HEK293 (cell line): ENCODE results near the gene APOL2.
"Not testable (repeated sequence)": the region's sequence is repeated elsewhere in the genome, so short reads cannot be mapped to it uniquely, and the experiment has no call there.

Experiments used
- CTCF ChIA-PET: fragments of 350-600 bp; formaldehyde crosslinking; extraction: SDS; loops from one replicate; lab custom pipeline; 2021; ENCODE audit warnings: antibody characterized with exemption; lab: Yijun Ruan, JAX
- POLR2A ChIA-PET: fragments of 300-600 bp; formaldehyde crosslinking; extraction: SDS; loops from one replicate; lab custom pipeline; 2020; ENCODE audit warnings: antibody characterized with exemption, inconsistent platforms; lab: Yijun Ruan, JAX
- H3K27ac ChIP-seq: fragments of 200-500 bp; sonication (Bioruptor generic); 2 replicates; pipeline ENCODE4 v1.5.1; 2014; ENCODE audit warnings: low read depth, low read length, control low read depth, inconsistent platforms; ENCODE audit errors: extremely low read depth
- H3K36me3 ChIP-seq, 2 experiments: fragments of 200-500 bp in 1 of 2; sonication (Bioruptor generic) in 1 of 2; 1 replicate in 1 of 2; 2 replicates in 1 of 2; pipeline ENCODE4 v1.5.1; 2014 to 2017; ENCODE audit warnings: inconsistent platforms in 2 of 2, low read length in 2 of 2; ENCODE audit not compliant: control insufficient read depth in 2 of 2, insufficient read depth in 1 of 2
- H3K4me1 ChIP-seq: fragments of 200-500 bp; sonication (Bioruptor generic); 2 replicates; pipeline ENCODE4 v1.5.1; 2014; ENCODE audit warnings: mild to moderate bottlenecking, low read length, inconsistent platforms; ENCODE audit not compliant: control insufficient read depth, insufficient read depth
- H3K4me3 ChIP-seq: 2 replicates; pipeline ENCODE4 v1.5.1; 2011; ENCODE audit warnings: low read depth, mild to moderate bottlenecking, control low read depth, low read length, moderate library complexity
- H3K9me3 ChIP-seq: fragments of 200-500 bp; sonication (Bioruptor generic); 2 replicates; pipeline ENCODE4 v1.5.1; 2014; ENCODE audit warnings: low read depth, low read length, inconsistent platforms; ENCODE audit not compliant: control insufficient read depth, insufficient read depth
- GLI4 ChIP-seq: fragments of 450-650 bp; formaldehyde crosslinking; IDR thresholded peaks from 2 replicates; pipeline ENCODE4 v1.5.1; 2016; ENCODE audit warnings: missing biosample characterization, missing genetic modification characterization
- HOXA7 ChIP-seq: sonication (generic); formaldehyde crosslinking; IDR thresholded peaks from 2 replicates; pipeline ENCODE4 v1.8.1; 2022; ENCODE audit warnings: missing genetic modification reagents, borderline replicate concordance
- KLF10 ChIP-seq: fragments of 450-650 bp; IDR thresholded peaks from 2 replicates; pipeline ENCODE4 v1.5.1; 2018; ENCODE audit warnings: missing biosample characterization, mild to moderate bottlenecking, missing genetic modification characterization
- KLF16 ChIP-seq: fragments of 450-650 bp; formaldehyde crosslinking; IDR thresholded peaks from 2 replicates; pipeline ENCODE4 v1.5.1; 2017; ENCODE audit warnings: missing biosample characterization, missing genetic modification characterization
- PRDM1 ChIP-seq: fragments of 450-650 bp; formaldehyde crosslinking; IDR thresholded peaks from 2 replicates; pipeline ENCODE4; 2016; ENCODE audit warnings: missing biosample characterization, missing genetic modification characterization
- SETDB1 ChIP-seq: IDR thresholded peaks from one replicate; pipeline ENCODE4 v1.6.1; 2017; ENCODE audit warnings: mild to moderate bottlenecking, low read length, moderate library complexity, mixed read lengths; ENCODE audit not compliant: insufficient read length
- SP3 ChIP-seq: fragments of 450-650 bp; formaldehyde crosslinking; IDR thresholded peaks from 2 replicates; pipeline ENCODE4 v1.5.1; 2016; ENCODE audit warnings: missing biosample characterization, missing genetic modification characterization
- YY2 ChIP-seq: fragments of 450-650 bp; formaldehyde crosslinking; IDR thresholded peaks from 2 replicates; pipeline ENCODE4 v1.5.1; 2016; ENCODE audit warnings: missing biosample characterization, missing genetic modification characterization
- ZNF133 ChIP-seq: fragments of 450-650 bp; formaldehyde crosslinking; IDR thresholded peaks from 2 replicates; pipeline ENCODE4 v1.5.1; 2016; ENCODE audit warnings: missing biosample characterization, missing genetic modification characterization
- ZNF174 ChIP-seq: fragments of 450-650 bp; formaldehyde crosslinking; IDR thresholded peaks from 2 replicates; pipeline ENCODE4 v1.5.0; 2017; ENCODE audit warnings: missing biosample characterization, mild to moderate bottlenecking, missing genetic modification characterization
- ZNF175 ChIP-seq: fragments of 450-650 bp; formaldehyde crosslinking; IDR thresholded peaks from 2 replicates; pipeline ENCODE4 v1.5.1; 2016; ENCODE audit warnings: missing biosample characterization, missing genetic modification characterization
- ZNF391 ChIP-seq: fragments of 450-650 bp; formaldehyde crosslinking; IDR thresholded peaks from 2 replicates; pipeline ENCODE4 v1.5.1; 2016; ENCODE audit warnings: low read depth, missing biosample characterization, missing genetic modification characterization, borderline replicate concordance
- ZNF529 ChIP-seq: fragments of 450-650 bp; formaldehyde crosslinking; IDR thresholded peaks from 2 replicates; pipeline ENCODE4 v1.5.1; 2017; ENCODE audit warnings: missing genetic modification characterization, missing biosample characterization; ENCODE audit not compliant: insufficient replicate concordance
- ZNF530 ChIP-seq: fragments of 450-650 bp; formaldehyde crosslinking; IDR thresholded peaks from 2 replicates; pipeline ENCODE4 v1.5.1; 2016; ENCODE audit warnings: low read depth, missing biosample characterization, missing genetic modification characterization
- ZNF660 ChIP-seq: fragments of 450-650 bp; IDR thresholded peaks from 2 replicates; pipeline ENCODE4 v1.5.1; 2018; ENCODE audit warnings: missing biosample characterization, mild to moderate bottlenecking, missing genetic modification characterization
- ZNF768 ChIP-seq: fragments of 450-650 bp; formaldehyde crosslinking; IDR thresholded peaks from 2 replicates; pipeline ENCODE4 v1.5.1; 2018; ENCODE audit warnings: missing biosample characterization, mild to moderate bottlenecking, missing genetic modification characterization
- ZNF837 ChIP-seq: fragments of 450-650 bp; formaldehyde crosslinking; IDR thresholded peaks from 2 replicates; pipeline ENCODE4 v1.5.1; 2016; ENCODE audit warnings: missing biosample characterization, missing genetic modification characterization
- TF ChIP-seq, protein P1 (sequence below): fragments of 450-650 bp; formaldehyde crosslinking; IDR thresholded peaks from 2 replicates; pipeline ENCODE4 v1.5.1; 2016; ENCODE audit warnings: missing biosample characterization, missing genetic modification characterization
- TF ChIP-seq, protein P2 (sequence below): fragments of 450-650 bp; formaldehyde crosslinking; IDR thresholded peaks from 2 replicates; pipeline ENCODE4 v1.5.1; 2017; ENCODE audit warnings: missing biosample characterization, missing genetic modification characterization
- TF ChIP-seq, protein P3 (sequence below): fragments of 450-650 bp; formaldehyde crosslinking; IDR thresholded peaks from 2 replicates; pipeline ENCODE4 v1.5.1; 2016; ENCODE audit warnings: missing biosample characterization, missing genetic modification characterization, borderline replicate concordance
- TF ChIP-seq, protein P4 (sequence below): fragments of 450-650 bp; formaldehyde crosslinking; IDR thresholded peaks from 2 replicates; pipeline ENCODE4 v1.5.1; 2016; ENCODE audit warnings: missing biosample characterization, missing genetic modification characterization

The APOL2 gene

DNA sequence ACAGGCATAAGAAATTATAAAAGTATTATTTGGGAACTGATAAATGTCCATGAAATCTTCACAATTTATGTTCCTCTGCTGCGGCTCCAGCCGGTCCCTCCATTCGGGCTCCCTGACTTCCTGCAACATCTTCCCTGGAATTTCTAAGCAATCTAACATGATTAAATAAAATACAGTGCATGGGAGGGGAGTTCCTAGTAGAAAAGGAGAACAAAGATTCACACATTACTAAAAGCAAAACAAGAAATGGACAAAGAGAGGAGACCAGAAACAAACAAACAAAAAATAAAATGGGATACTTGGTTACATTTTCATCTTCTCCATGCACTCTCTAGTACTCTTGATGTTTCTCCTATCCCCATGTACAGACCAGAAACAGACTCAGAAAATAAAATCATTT is 29.1 kb downstream of the APOL2 start:
- H3K27ac ChIP-seq, result no peak overlapping the region
- CTCF ChIA-PET, result no interaction called here
- no peaks in the 10 kb centered on the region for H3K36me3 ChIP-seq
- TF ChIP-seq HOXA7 (CRISPR knock-in tag), result no peak
- TF ChIP-seq ZNF660 (tag by site-specific recombination), result no peak
- TF ChIP-seq ZNF133 (tag by site-specific recombination), result no peak
- TF ChIP-seq, protein P1, sequence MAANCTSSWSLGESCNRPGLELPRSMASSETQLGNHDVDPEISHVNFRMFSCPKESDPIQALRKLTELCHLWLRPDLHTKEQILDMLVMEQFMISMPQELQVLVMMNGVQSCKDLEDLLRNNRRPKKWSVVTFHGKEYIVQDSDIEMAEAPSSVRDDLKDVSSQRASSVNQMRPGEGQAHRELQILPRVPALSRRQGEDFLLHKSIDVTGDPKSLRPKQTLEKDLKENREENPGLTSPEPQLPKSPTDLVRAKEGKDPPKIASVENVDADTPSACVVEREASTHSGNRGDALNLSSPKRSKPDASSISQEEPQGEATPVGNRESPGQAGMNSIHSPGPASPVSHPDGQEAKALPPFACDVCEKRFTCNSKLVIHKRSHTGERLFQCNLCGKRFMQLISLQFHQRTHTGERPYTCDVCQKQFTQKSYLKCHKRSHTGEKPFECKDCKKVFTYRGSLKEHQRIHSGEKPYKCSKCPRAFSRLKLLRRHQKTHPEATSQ (tag by site-specific recombination), result no peak
- TF ChIP-seq YY2 (tag by site-specific recombination), result no peak
- no peak for TF ChIP-seq GLI4
- TF ChIP-seq KLF10 (tag by site-specific recombination), result no peak
- no peak for TF ChIP-seq ZNF391
- TF ChIP-seq, protein P2, sequence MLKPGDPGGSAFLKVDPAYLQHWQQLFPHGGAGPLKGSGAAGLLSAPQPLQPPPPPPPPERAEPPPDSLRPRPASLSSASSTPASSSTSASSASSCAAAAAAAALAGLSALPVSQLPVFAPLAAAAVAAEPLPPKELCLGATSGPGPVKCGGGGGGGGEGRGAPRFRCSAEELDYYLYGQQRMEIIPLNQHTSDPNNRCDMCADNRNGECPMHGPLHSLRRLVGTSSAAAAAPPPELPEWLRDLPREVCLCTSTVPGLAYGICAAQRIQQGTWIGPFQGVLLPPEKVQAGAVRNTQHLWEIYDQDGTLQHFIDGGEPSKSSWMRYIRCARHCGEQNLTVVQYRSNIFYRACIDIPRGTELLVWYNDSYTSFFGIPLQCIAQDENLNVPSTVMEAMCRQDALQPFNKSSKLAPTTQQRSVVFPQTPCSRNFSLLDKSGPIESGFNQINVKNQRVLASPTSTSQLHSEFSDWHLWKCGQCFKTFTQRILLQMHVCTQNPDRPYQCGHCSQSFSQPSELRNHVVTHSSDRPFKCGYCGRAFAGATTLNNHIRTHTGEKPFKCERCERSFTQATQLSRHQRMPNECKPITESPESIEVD (tag by site-specific recombination), result no peak
- no peak for TF ChIP-seq ZNF530 (tag by site-specific recombination)
- POLR2A ChIA-PET, result no interaction called here
- no peaks in the 10 kb centered on the region for H3K9me3 ChIP-seq
- no peak overlapping the region for H3K4me3 ChIP-seq
- H3K4me1 ChIP-seq, result no peaks in the 10 kb centered on the region

DNA sequence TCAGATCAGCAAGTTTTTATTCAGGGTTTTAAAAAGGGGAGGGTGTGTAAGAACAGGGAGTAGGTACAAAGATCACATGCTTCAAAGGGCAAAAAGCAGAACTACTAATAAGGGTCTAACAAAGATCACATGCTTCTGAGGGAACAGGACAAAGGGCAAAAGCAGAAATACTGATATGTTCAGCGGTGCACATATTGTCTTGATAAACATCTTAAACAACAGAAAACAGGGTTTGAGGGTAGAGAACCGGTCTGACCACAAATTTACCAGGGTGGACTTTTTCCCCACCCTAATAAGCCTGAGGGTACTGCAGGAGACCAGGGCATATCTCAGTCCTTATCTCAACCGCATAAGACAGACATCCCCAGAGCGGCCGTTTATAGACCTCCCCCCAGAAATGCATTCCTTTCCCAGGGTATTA is 29.8 kb downstream of the APOL2 start:
- H3K36me3 ChIP-seq, H3K4me3 ChIP-seq, POLR2A ChIA-PET, H3K4me1 ChIP-seq: not testable (repeated sequence)
- CTCF ChIA-PET, result interaction anchor here (0.8 to 1.3 kb wide), 2 partner anchors 15 to 243 kb away, joined by 3 to 4 read pairs; no protein-coding TSS in a partner anchor
- TF ChIP-seq SETDB1 (peak; percentile 71), ZNF529 (tag by site-specific recombination) (peak; percentile 52)
- TF ChIP-seq, all 188 proteins: peak for 2; not testable (repeated sequence) for 186
- H3K9me3 ChIP-seq, H3K27ac ChIP-seq: not testable (repeated sequence)

DNA sequence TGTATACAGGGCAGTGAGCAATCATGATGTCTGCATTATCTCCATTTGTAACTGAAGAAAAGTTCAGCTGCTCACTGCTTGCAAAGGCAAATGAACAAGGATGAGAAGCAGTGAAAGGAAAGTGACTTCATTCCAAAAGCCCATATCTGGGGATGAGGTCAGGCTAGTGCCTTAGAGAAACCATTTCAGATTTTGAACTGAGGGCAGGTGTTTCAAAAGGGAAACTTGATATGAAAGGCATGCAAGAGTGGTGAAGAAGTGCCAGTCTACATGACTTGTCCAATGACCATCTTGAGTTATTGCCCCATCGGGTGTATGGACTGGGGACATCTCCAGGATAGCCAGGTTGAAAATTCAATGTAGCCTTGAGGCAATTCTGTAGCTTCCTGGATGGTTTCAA is 30.4 kb downstream of the APOL2 start:
- Histone ChIP-seq H3K36me3 (no peaks in the 10 kb centered on the region), H3K9me3 (no peaks in the 10 kb centered on the region), H3K27ac (no peak overlapping the region), H3K4me3 (no peak overlapping the region), H3K4me1 (no peaks in the 10 kb centered on the region)
- POLR2A ChIA-PET, result no interaction called here
- TF ChIP-seq ZNF768 (tag by site-specific recombination) (no peak), SP3 (no peak), ZNF174 (no peak), PRDM1 (tag by site-specific recombination) (no peak), ZNF175 (tag by site-specific recombination) (no peak), ZNF837 (tag by site-specific recombination) (no peak), KLF16 (tag by site-specific recombination) (no peak)
- TF ChIP-seq, protein P3, sequence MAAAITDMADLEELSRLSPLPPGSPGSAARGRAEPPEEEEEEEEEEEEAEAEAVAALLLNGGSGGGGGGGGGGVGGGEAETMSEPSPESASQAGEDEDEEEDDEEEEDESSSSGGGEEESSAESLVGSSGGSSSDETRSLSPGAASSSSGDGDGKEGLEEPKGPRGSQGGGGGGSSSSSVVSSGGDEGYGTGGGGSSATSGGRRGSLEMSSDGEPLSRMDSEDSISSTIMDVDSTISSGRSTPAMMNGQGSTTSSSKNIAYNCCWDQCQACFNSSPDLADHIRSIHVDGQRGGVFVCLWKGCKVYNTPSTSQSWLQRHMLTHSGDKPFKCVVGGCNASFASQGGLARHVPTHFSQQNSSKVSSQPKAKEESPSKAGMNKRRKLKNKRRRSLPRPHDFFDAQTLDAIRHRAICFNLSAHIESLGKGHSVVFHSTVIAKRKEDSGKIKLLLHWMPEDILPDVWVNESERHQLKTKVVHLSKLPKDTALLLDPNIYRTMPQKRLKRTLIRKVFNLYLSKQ, result no peak
- TF ChIP-seq, protein P4, sequence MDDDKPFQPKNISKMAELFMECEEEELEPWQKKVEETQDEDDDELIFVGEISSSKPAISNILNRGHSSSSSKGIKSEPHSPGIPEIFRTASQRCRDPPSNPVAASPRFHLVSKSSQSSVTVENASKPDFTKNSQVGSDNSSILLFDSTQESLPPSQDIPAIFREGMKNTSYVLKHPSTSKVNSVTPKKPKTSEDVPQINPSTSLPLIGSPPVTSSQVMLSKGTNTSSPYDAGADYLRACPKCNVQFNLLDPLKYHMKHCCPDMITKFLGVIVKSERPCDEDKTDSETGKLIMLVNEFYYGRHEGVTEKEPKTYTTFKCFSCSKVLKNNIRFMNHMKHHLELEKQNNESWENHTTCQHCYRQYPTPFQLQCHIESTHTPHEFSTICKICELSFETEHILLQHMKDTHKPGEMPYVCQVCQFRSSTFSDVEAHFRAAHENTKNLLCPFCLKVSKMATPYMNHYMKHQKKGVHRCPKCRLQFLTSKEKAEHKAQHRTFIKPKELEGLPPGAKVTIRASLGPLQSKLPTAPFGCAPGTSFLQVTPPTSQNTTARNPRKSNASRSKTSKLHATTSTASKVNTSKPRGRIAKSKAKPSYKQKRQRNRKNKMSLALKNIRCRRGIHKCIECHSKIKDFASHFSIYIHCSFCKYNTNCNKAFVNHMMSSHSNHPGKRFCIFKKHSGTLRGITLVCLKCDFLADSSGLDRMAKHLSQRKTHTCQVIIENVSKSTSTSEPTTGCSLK (tag by site-specific recombination), result no peak
- CTCF ChIA-PET, result interaction anchor here (0.6 to 1.4 kb wide), 4 partner anchors 12 to 277 kb away, joined by 3 to 4 read pairs (median 4); no protein-coding TSS in a partner anchor
